SK-N-SH (cell line): ENCODE results near the gene SDK1. TPM values are rescaled to one million over a fixed set of nuclear protein-coding genes. Genes with fewer than 3 reads are reported as not detected.

Source experiments
- CTCF ChIA-PET: fragments of 300-600, 350-600 bp; formaldehyde crosslinking; extraction: SDS; loops from one replicate; lab custom pipeline; 2021; lab: Yijun Ruan, JAX
- POLR2A ChIA-PET: fragments of 350-600 bp; sonication (Branson Sonifier 250); formaldehyde crosslinking; extraction: SDS; loops from one replicate; lab custom pipeline; 2020; ENCODE audit warnings: antibody characterized with exemption, inconsistent platforms; lab: Yijun Ruan, JAX
- DNase-seq: peaks from one replicate; pipeline ENCODE4 v3.0.0; 2012
- H2AFZ ChIP-seq: fragments of 200-600 bp; sonication (generic); 2 replicates; pipeline ENCODE4 v1.8.1; 2016; ENCODE audit warnings: antibody characterized with exemption, mild to moderate bottlenecking, low read depth
- H3F3A ChIP-seq: fragments of 200-600 bp; sonication (generic); replicated peaks from 2 replicates; pipeline ENCODE3; 2016; ENCODE audit warnings: antibody characterized with exemption, mild to moderate bottlenecking; ENCODE audit not compliant: insufficient read depth
- H3K27ac ChIP-seq, 2 experiments: fragments of 200-500 bp in 1 of 2; fragments of 200-600 bp in 1 of 2; sonication (Bioruptor generic) in 1 of 2; sonication (generic), shearing (Covaris generic) in 1 of 2; 2 replicates each; pipeline versions ENCODE4 v1.5.1 to v1.6.1; 2014 to 2016; ENCODE audit warnings: low read depth in 2 of 2, inconsistent platforms in 1 of 2, low read length in 1 of 2, mild to moderate bottlenecking in 1 of 2, mixed read lengths in 1 of 2
- H3K27me3 ChIP-seq: fragments of 200-600 bp; sonication (generic), shearing (Covaris generic); 2 replicates; pipeline ENCODE4 v1.6.1; 2016; ENCODE audit warnings: mixed run types; ENCODE audit not compliant: insufficient read depth
- H3K36me3 ChIP-seq, 2 experiments: fragments of 200-500 bp in 1 of 2; fragments of 200-600 bp in 1 of 2; sonication (Bioruptor generic) in 1 of 2; sonication (generic) in 1 of 2; replicated peaks in 1 of 2; 2 replicates each; pipeline versions ENCODE3 to v1.5.1; 2014 to 2016; ENCODE audit warnings: low read length in 1 of 2, mild to moderate bottlenecking in 1 of 2; ENCODE audit not compliant: insufficient read depth in 2 of 2, control insufficient read depth in 1 of 2
- H3K4me1 ChIP-seq, 2 experiments: fragments of 200-500 bp in 1 of 2; fragments of 200-600 bp in 1 of 2; sonication (Bioruptor generic) in 1 of 2; sonication (generic), shearing (Covaris generic) in 1 of 2; 2 replicates each; pipeline versions ENCODE4 v1.5.1 to v1.6.1; 2014 to 2016; ENCODE audit warnings: low read depth in 1 of 2, low read length in 1 of 2, mixed run types in 1 of 2; ENCODE audit not compliant: insufficient read depth in 2 of 2, control insufficient read depth in 1 of 2
- H3K4me2 ChIP-seq: fragments of 200-600 bp; sonication (generic), shearing (Covaris generic); 2 replicates; pipeline ENCODE4 v1.6.1; 2017; ENCODE audit warnings: mixed run types
- H3K4me3 ChIP-seq, 2 experiments: fragments of 200-500 bp in 1 of 2; fragments of 200-600 bp in 1 of 2; sonication (Bioruptor generic) in 1 of 2; sonication (generic), shearing (Covaris generic) in 1 of 2; 2 replicates each; pipeline versions ENCODE4 v1.5.1 to v1.8.1; 2014 to 2016; ENCODE audit warnings: low read depth in 2 of 2, inconsistent platforms in 1 of 2, low read length in 1 of 2, mild to moderate bottlenecking in 1 of 2, mixed read lengths in 1 of 2, moderate library complexity in 1 of 2
- H3K79me2 ChIP-seq: fragments of 200-600 bp; sonication (generic); 2 replicates; pipeline ENCODE4 v1.8.1; 2017; ENCODE audit warnings: mild to moderate bottlenecking; ENCODE audit not compliant: insufficient read depth
- H3K9ac ChIP-seq: fragments of 200-600 bp; sonication (generic); 2 replicates; pipeline ENCODE4 v1.6.1; 2017; ENCODE audit warnings: mixed run types
- H3K9me2 ChIP-seq: fragments of 200-600 bp; sonication (generic); 2 replicates; pipeline ENCODE4 v1.6.1; 2017; ENCODE audit warnings: mixed run types
- H3K9me3 ChIP-seq: fragments of 200-600 bp; sonication (generic); 2 replicates; pipeline ENCODE4 v1.6.1; 2017; ENCODE audit warnings: mixed run types, mild to moderate bottlenecking, moderate library complexity
- H4K20me1 ChIP-seq: fragments of 200-600 bp; sonication (generic); 2 replicates; pipeline ENCODE4 v1.6.1; 2017; ENCODE audit warnings: mild to moderate bottlenecking, mixed run types; ENCODE audit not compliant: insufficient read depth
- CHD2 ChIP-seq: fragments of 150-350 bp; IDR thresholded peaks from 2 replicates; pipeline ENCODE4 v1.6.1; 2018; ENCODE audit warnings: low read length; ENCODE audit not compliant: partially characterized antibody
- CTCF ChIP-seq: fragments of 200-600 bp; sonication (generic); IDR thresholded peaks from 2 replicates; pipeline ENCODE4 v1.6.1; 2017; ENCODE audit warnings: antibody characterized with exemption, mild to moderate bottlenecking, moderate library complexity
- ELF1 ChIP-seq: IDR thresholded peaks from 2 replicates; pipeline ENCODE4 v1.4.0; 2012
- FOXJ3 ChIP-seq: sonication (generic); formaldehyde crosslinking; IDR thresholded peaks from 2 replicates; pipeline ENCODE4 v1.5.1; 2020; ENCODE audit warnings: mild to moderate bottlenecking, missing genetic modification reagents
- FOXM1 ChIP-seq: IDR thresholded peaks from 2 replicates; pipeline ENCODE4 v1.4.0; 2012; ENCODE audit warnings: low read depth, mild to moderate bottlenecking
- GABPA ChIP-seq: IDR thresholded peaks from 2 replicates; pipeline ENCODE4 v1.4.0; 2012; ENCODE audit warnings: low read depth, mild to moderate bottlenecking
- MAX ChIP-seq: IDR thresholded peaks from 2 replicates; pipeline ENCODE4 v1.4.0; 2012; ENCODE audit warnings: low read depth
- NFIC ChIP-seq: IDR thresholded peaks from 2 replicates; pipeline ENCODE4 v1.4.0; 2012; ENCODE audit warnings: borderline replicate concordance
- NRF1 ChIP-seq: IDR thresholded peaks from 2 replicates; pipeline ENCODE4 v1.6.1; 2012; ENCODE audit warnings: low read depth, mild to moderate bottlenecking, low read length
- PBX3 ChIP-seq: IDR thresholded peaks from 2 replicates; pipeline ENCODE4; 2012
- POLR2AphosphoS5 ChIP-seq: IDR thresholded peaks from 2 replicates; pipeline ENCODE4 v1.6.1; 2012; ENCODE audit warnings: low read depth, low read length
- RCOR1 ChIP-seq: fragments of 150-350 bp; IDR thresholded peaks from 2 replicates; pipeline ENCODE4 v1.6.1; 2017; ENCODE audit warnings: antibody characterized with exemption, low read length
- RXRA ChIP-seq: IDR thresholded peaks from 2 replicates; pipeline ENCODE4 v1.4.0; 2012; ENCODE audit warnings: low read depth, mild to moderate bottlenecking, borderline replicate concordance
- SMC3 ChIP-seq: IDR thresholded peaks from 2 replicates; pipeline ENCODE4 v1.6.1; 2012; ENCODE audit warnings: low read depth, low read length, improper control_type of control experiment
- TCF12 ChIP-seq: IDR thresholded peaks from 2 replicates; pipeline ENCODE4 v1.4.0; 2012
- WGBS: methylation state at CpG from one replicate; pipeline ENCODE4 v1.1.6; 2017; ENCODE audit warnings: low lambda C conversion rate; 5-methylcytosine and 5-hydroxymethylcytosine counted together
- polyA plus RNA-seq, 3 experiments: library from polyadenylated mRNA; depleted of rRNA; stranded (reverse); fragments of >200 nt; gene quantifications; 2 replicates each; pipeline ENCODE4 v1.2.3, GENCODE V29; 2012

SDK1 gene
- polyA plus RNA-seq, 1 of the 3 experiments (the other 2 are of a cell fraction), result 1.2 TPM

- ChIA-PET POLR2A (no interaction called here), CTCF (interaction anchor here (1.3 kb wide), 1 partner anchor 9 kb away, joined by 6 read pairs; no protein-coding TSS in a partner anchor)
- WGBS, result 78% methylated on average over 19 of the region's 19 CpGs
- Histone ChIP-seq H3K27me3 (no peaks in the 10 kb centered on the region), H3K9ac (no peak overlapping the region), H4K20me1 (no peaks in the 10 kb centered on the region), H3K79me2 (no peaks in the 10 kb centered on the region), H3K4me3 (no peak overlapping the region), H2AFZ (no peak overlapping the region), H3K4me2 (no peak overlapping the region), H3K9me2 (no peaks in the 10 kb centered on the region), H3K27ac (no peak overlapping the region), H3F3A (peaks cover 6% of the 10 kb centered on the region), H3K9me3 (no peaks in the 10 kb centered on the region), H3K36me3 (no peaks in the 10 kb centered on the region), H3K4me1 (peaks cover 0 to 5% of the 10 kb centered on the region in 2 experiments; a peak in 1 of 4 replicates)
- TF ChIP-seq MAX, result no peak
- no peak for TF ChIP-seq POLR2AphosphoS5
- TF ChIP-seq ELF1, result no peak
- no peak for TF ChIP-seq NRF1
- TF ChIP-seq RCOR1, result no peak
- TF ChIP-seq RXRA, result no peak
- TF ChIP-seq CTCF, result no peak
- no peak for TF ChIP-seq TCF12
- TF ChIP-seq NFIC, result no peak
- no peak for TF ChIP-seq SMC3
- TF ChIP-seq FOXJ3 (CRISPR knock-in tag), result no peak
- no peak for TF ChIP-seq GABPA
- TF ChIP-seq FOXM1, result no peak
- TF ChIP-seq PBX3, result no peak
- TF ChIP-seq CHD2, result no peak
- DNase-seq, result no peak
Measured at GRCh38 chr7:4245135-4245865, 944.2 kb downstream of the SDK1 start.

GRCh38 chr7:4245866-4246470 is 944.9 kb downstream of the SDK1 start:
- Histone ChIP-seq H3K4me1 (no peaks in the 10 kb centered on the region; a peak in 1 of 4 replicates), H3K36me3 (no peaks in the 10 kb centered on the region), H3K9me2 (no peaks in the 10 kb centered on the region), H3K4me3 (no peak overlapping the region), H3K4me2 (no peak overlapping the region), H3K9ac (no peak overlapping the region), H2AFZ (no peak overlapping the region), H3K9me3 (no peaks in the 10 kb centered on the region), H3K27ac (no peak overlapping the region), H3K27me3 (no peaks in the 10 kb centered on the region), H3F3A (peaks cover 6% of the 10 kb centered on the region), H3K79me2 (no peaks in the 10 kb centered on the region), H4K20me1 (no peaks in the 10 kb centered on the region)
- no peak for DNase-seq
- WGBS, result 56% methylated on average over 8 of the region's 12 CpGs
- ChIA-PET POLR2A (no interaction called here), CTCF (no interaction called here)
- TF ChIP-seq RXRA (no peak), CHD2 (no peak), CTCF (no peak), GABPA (no peak)
